K562 (cell line): Measurements from ENCODE around the gene EHBP1. TPM values are rescaled to one million over a fixed set of nuclear protein-coding genes. Genes with fewer than 3 reads are reported as not detected.

Source experiments
- HDAC6 ChIP-seq: IDR thresholded peaks from 2 replicates; pipeline ENCODE4 v1.6.1; 2012; ENCODE audit warnings: low read depth, mild to moderate bottlenecking, control low read depth, inconsistent platforms, low read length, moderate library complexity
- ILK ChIP-seq: fragments of 450-650 bp; IDR thresholded peaks from 2 replicates; pipeline ENCODE4 v1.6.1; 2016; ENCODE audit warnings: missing genetic modification characterization, low read depth, mild to moderate bottlenecking, missing compliant biosample characterization, moderate library complexity, borderline replicate concordance
- NR2C2 ChIP-seq, 2 experiments: fragments of 200-800 bp in 1 of 2; sonication (Bioruptor generic) in 1 of 2; sonication (generic) in 1 of 2; formaldehyde crosslinking in 1 of 2; IDR thresholded peaks; 2 replicates each; pipeline versions ENCODE4 v1.6.1 to v1.8.0; 2016 to 2022; ENCODE audit warnings: mild to moderate bottlenecking in 1 of 2, missing compliant biosample characterization in 1 of 2, missing genetic modification characterization in 1 of 2, missing genetic modification reagents in 1 of 2
- polyA plus RNA-seq, 8 experiments: library from polyadenylated mRNA; depleted of rRNA in 4 of 8; stranded (reverse) in 5 of 8; unstranded in 3 of 8; fragments of >200 nt; fragmentation: Nextera tagmentation in 2 of 8; fragmentation: Illumina TruSeq in 1 of 8; extraction: Ambion mirVana in 2 of 8; extraction: Trizol in 1 of 8; gene quantifications; 2 replicates each; pipeline versions ENCODE4 v1.2.1 to v1.2.3, GENCODE V29; 2011 to 2014; ENCODE audit warnings: inconsistent platforms in 1 of 8, missing spikeins in 1 of 8
- total RNA-seq, 7 experiments: library from RNA; depleted of rRNA in 6 of 7; stranded (reverse); fragments of >200 nt in 6 of 7; fragmentation: Illumina TruSeq in 2 of 7; extraction: Trizol in 2 of 7; gene quantifications; 2 replicates each; pipeline versions ENCODE4 v1.2.1 to v1.2.3, GENCODE V29; 2011 to 2021; ENCODE audit warnings: low replicate concordance in 1 of 7
- TF ChIP-seq, protein P1 (sequence below): fragments of 250-450 bp; sonication (Bioruptor Pico); IDR thresholded peaks from 2 replicates; pipeline ENCODE4 v1.8.0; 2022; ENCODE audit warnings: inconsistent platforms
- TF ChIP-seq, protein P2 (sequence below): sonication (generic); formaldehyde crosslinking; IDR thresholded peaks from 2 replicates; pipeline ENCODE4 v1.8.0; 2022; ENCODE audit warnings: mild to moderate bottlenecking, missing genetic modification reagents
- TF ChIP-seq, protein P3 (sequence below): fragments of 450-650 bp; formaldehyde crosslinking; IDR thresholded peaks from 2 replicates; pipeline ENCODE4 v1.4.0; 2020; ENCODE audit warnings: mild to moderate bottlenecking, moderate library complexity
- TF ChIP-seq, protein P4 (sequence below), 2 experiments: fragments of 450-650 bp in 1 of 2; sonication (generic) in 1 of 2; formaldehyde crosslinking in 1 of 2; IDR thresholded peaks in 1 of 2; conservative IDR thresholded peaks in 1 of 2; 2 replicates each; pipeline versions ENCODE4 v1.6.1 to v1.8.1; 2016 to 2023; ENCODE audit warnings: mild to moderate bottlenecking in 2 of 2, moderate library complexity in 2 of 2, inconsistent platforms in 1 of 2, missing genetic modification reagents in 1 of 2

The EHBP1 gene
- total and polyA plus RNA-seq, 9 of the 15 experiments (the other 6 are each of a cell fraction or from before 2014, with no cell fraction given): 8.9 to 26.6 (median 19.3) TPM

DNA sequence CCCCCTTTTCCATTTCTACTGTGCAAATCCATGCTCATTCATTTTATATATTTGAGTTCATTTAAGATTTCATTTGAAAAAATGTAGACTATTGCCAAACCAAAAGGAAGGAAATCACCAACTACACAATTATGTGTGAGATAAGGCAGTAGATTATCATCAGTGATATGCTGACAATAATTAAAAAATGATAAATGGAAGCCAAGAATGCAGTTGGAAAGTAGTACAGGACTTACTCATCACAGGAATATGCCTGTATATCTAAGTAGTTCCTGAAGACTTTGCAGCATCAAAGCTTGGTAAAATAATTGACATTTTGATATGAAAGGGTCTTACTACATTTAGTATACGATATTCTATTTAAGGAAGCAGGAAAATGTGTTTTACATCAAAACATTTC lies 179.0 kb downstream of the EHBP1 start (continued):
- TF ChIP-seq, protein P1, sequence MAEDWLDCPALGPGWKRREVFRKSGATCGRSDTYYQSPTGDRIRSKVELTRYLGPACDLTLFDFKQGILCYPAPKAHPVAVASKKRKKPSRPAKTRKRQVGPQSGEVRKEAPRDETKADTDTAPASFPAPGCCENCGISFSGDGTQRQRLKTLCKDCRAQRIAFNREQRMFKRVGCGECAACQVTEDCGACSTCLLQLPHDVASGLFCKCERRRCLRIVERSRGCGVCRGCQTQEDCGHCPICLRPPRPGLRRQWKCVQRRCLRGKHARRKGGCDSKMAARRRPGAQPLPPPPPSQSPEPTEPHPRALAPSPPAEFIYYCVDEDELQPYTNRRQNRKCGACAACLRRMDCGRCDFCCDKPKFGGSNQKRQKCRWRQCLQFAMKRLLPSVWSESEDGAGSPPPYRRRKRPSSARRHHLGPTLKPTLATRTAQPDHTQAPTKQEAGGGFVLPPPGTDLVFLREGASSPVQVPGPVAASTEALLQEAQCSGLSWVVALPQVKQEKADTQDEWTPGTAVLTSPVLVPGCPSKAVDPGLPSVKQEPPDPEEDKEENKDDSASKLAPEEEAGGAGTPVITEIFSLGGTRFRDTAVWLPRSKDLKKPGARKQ (CRISPR knock-in tag): no peak
- no peak for TF ChIP-seq HDAC6
- TF ChIP-seq ILK (tag): no peak
- TF ChIP-seq NR2C2 (CRISPR knock-in tag; IDR thresholded peaks at IDR 0.05): no peak
- no peak for TF ChIP-seq NR2C2 (tag; IDR thresholded peaks at IDR 0.05)
- TF ChIP-seq, protein P2, sequence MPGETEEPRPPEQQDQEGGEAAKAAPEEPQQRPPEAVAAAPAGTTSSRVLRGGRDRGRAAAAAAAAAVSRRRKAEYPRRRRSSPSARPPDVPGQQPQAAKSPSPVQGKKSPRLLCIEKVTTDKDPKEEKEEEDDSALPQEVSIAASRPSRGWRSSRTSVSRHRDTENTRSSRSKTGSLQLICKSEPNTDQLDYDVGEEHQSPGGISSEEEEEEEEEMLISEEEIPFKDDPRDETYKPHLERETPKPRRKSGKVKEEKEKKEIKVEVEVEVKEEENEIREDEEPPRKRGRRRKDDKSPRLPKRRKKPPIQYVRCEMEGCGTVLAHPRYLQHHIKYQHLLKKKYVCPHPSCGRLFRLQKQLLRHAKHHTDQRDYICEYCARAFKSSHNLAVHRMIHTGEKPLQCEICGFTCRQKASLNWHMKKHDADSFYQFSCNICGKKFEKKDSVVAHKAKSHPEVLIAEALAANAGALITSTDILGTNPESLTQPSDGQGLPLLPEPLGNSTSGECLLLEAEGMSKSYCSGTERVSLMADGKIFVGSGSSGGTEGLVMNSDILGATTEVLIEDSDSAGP (CRISPR knock-in tag): no peak
- TF ChIP-seq, protein P3, sequence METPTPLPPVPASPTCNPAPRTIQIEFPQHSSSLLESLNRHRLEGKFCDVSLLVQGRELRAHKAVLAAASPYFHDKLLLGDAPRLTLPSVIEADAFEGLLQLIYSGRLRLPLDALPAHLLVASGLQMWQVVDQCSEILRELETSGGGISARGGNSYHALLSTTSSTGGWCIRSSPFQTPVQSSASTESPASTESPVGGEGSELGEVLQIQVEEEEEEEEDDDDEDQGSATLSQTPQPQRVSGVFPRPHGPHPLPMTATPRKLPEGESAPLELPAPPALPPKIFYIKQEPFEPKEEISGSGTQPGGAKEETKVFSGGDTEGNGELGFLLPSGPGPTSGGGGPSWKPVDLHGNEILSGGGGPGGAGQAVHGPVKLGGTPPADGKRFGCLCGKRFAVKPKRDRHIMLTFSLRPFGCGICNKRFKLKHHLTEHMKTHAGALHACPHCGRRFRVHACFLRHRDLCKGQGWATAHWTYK (CRISPR knock-in tag): no peak
- TF ChIP-seq, protein P4, sequence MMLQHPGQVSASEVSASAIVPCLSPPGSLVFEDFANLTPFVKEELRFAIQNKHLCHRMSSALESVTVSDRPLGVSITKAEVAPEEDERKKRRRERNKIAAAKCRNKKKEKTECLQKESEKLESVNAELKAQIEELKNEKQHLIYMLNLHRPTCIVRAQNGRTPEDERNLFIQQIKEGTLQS (IDR thresholded peaks at IDR 0.05): no peak
- TF ChIP-seq, protein P4 (CRISPR knock-in tag; conservative IDR thresholded peaks at IDR 0.05): no peak
- TF ChIP-seq, all 486 proteins: peak for 0
